Stimulated activated naive CD4-positive, alpha-beta T cell treated with Interleukin-2 at 50 U/mL for 16 hours (primary cell): ENCODE measurements around the gene SMARCC1.

Experiments used
- DNase-seq: peaks from one replicate; lab custom pipeline; 2025; lab: John Stamatoyannopoulos, UW

Gene SMARCC1

DNA sequence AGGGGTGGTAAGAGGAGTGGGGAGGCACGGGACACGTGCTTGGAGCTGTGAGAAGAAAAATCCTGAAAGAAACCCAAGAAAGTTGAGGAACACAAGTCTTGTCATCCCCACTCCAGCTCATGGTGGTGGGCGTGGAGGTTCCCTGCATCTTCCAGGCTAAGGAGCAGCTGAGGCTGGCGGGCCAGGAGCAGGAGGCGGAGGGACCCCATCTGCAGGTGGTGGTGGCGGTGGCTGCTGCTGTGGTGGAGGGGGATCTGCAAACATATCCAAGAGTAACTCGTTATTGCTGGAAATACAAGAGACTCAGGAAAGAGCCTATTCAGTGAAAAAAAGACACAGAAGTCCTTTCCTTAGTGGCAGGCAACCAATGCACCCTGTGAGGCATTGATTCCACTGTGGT lies 193.6 kb downstream of the SMARCC1 start:
- DNase-seq = no peak

DNA sequence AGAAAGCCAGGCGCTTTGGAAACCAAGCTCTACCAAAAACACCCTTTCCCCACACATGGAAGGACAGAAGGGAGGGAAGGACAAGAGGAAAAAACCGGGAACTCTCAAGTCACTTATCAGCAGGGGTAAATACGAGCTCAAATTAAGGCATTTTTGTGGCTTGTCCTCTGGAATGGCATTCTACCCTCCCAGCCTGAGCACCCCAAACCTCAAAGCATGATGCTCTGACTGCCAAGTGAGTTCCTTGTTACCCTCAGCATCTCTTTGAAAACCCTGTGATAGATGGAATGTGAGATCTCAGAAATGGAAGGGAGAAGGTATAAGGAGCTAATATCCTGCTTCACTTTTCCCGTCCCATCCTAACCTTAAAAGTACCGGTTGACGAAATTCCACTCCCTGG lies 194.9 kb downstream of the SMARCC1 start:
- DNase-seq = no peak

DNA sequence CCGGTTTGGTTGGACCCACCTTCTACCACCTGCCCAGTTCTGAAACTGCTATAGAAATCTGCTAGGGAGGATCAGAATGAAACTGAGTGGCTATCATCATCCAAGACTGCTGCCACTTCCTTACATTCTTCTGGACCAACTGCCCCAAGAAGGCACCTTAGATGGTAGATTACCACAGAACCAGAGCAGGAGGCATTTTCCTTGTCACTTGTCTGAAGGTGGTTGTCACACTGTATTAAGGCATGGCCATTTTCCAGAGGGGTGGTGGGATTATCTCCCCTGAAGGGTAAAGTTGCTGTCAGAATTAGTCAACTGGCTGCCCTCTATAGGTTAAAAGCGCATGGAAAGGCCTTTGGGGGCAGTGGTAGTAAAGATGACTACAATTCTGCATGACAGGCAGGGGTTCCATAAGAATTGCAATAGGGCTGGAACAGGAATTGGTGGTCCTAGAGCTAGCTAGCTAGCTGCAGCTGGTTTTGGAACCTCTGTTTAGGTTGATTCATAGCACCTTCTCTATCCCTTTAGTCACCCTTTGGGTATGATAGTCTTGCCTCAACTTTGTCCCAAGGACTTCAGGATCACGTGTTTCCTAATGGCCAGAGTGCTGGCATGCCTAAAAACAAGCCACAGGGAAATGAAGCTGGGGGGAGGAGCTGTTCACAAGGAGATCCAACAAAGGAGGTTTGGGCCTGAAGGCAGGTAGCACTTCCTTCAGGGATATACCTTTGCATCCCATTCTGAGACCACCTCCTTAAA lies 198.2 kb downstream of the SMARCC1 start:
- DNase-seq = no peak

DNA sequence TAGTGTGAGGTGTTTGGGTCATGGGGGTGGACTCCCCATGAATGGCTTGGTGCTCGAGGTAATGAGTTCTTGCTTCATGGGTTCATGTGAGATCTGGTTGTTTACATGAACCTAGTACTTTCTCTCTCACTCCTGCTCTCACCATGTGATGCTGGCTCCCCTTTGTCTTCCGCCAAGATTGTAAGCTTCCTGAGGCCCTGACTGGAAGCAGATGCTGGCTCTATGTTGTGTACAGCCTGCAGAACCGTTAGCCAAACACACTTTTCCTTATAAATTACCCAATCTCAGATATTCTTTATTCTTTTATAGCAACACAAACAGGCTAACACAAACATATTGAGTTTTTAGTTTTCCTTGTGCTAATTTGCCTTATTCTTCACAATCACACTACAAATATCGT lies 199.9 kb downstream of the SMARCC1 start:
- no peak for DNase-seq

DNA sequence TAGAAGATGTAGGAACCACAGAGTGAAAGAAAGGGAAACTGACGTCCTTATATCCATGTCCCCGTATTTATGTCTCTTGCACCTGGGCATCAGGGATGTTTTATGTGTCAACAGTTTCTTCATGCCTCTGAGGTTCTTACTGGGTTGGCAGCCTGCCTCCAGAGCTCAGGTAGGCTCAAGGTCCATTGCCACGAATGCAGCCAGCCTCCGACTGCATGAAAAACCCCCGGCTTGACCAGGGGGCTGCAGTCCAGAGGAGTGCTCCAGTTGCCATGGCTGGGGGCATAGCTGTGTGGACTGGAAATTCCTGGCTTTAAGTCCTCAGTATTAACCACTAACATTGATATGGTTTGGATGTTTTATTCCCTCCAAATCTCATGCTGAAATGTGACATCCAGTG lies 200.3 kb downstream of the SMARCC1 start:
- DNase-seq = no peak

DNA sequence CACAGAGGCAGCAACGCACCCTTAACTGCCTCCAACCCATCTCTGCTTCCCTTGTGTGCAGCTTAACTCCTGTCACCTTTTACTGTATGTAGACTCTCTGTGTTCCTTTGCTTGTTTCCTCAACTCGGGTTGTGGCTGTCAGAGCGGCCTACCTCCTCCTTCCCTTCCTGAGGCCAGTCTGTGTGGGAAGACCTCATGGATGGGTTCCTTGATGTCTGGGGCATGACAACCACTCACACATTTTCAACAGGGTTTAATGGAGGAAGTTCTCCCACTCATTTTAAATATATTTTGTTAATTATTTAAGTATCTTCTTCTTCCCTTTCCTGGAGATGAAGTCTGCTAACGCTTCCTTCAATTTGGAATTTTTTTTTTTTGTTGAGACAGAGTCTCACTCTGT lies 201.2 kb downstream of the SMARCC1 start:
- no peak for DNase-seq

DNA sequence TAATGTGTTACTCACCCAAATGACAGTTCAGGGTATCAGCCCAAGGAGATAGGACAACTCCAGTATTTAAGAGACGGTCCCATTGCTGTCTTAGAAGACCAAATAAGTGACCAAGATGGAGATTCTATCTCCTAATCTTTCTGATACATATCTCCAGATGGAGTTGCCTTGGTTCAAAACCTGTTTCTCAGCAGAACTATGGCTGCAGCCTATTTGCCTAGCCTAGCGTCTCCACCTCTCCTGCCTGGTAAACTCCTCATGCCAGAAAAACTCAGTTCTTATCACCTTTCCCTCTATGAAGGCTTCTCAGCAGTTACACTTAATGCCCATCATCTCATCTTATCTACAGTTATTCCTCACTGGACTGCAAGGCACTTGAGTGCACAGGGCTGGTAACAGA lies 201.8 kb downstream of the SMARCC1 start:
- no peak for DNase-seq

DNA sequence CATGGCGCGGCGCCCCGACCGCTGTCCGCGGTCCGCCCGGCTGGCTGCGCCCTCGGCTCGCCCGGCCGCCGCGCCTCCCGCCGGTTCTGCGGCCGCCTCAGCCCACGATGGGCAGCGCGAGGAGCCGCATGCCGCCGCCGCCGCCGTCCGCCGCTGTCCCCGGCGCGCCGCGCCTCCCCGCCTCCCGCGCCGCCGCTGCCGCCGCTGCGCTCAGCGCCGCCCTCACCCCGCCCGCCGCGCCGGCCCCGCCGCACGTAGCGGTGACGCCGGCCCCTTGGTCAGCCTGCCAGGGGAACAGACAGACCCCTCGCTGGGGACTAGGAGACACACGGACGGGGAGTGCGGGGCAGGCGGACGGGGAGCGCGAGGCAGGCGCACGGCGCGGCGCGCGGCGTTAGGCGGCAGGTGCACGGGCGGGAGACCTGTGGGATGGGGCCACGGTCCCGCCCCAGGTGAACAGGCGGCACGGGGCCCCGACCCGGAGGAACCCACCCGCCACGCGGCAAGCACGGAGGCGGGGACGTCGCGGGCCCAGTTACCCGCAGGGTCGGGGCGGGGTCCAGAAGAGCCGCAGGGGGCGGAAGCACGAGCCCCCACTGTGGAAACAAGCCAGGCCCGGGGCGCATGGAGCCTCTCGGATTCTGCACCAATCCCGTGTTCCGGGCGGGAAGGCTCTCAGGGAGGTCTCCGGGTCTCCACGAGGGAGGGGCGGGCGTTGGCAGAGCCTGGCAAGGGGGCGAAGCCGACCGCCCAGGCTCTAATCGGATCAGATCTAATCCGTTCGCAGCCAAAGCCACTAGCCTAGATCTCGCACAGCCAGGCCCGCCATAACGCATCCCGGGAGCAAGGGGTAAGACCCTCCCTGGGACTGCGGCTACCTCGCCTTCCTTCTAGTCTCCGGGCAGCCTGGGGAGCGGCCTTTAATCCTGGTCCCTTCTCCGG lies 202.7 kb downstream of the SMARCC1 start, which contains the start of gene CSPG5:
Gene CSPG5, minus strand, starts transcription at position 175 of the 942 bp plus-strand sequence. Its CDS starts 172 bp downstream, at position 3.
- DNase-seq = peak; percentile 21

DNA sequence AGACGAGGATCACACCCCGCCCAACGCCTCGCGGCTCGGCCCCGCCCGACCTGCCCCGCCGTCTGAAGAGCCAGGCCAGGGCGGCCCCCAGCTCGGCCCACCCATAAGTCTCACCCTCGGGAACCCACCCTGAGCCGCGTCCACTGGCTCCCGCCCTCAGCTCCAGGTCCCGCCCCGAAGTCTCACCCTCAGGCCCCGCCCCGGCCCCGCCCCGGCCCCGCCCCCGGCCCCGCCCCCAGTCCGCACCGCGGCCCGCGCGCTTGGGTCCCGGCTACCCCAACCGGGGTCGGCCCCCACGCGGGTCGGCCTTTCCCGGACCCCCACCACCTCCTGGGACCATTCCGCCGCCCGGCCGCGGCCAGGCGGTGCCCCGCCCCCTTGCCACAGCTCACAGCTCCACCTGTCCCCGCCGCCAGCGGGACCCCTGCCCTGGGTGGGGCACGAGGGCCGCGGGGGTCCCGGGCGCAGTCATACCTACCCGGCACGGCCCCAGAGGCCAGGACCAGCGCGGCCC lies 203.5 kb downstream of the SMARCC1 start:
- DNase-seq = peak; percentile 49

DNA sequence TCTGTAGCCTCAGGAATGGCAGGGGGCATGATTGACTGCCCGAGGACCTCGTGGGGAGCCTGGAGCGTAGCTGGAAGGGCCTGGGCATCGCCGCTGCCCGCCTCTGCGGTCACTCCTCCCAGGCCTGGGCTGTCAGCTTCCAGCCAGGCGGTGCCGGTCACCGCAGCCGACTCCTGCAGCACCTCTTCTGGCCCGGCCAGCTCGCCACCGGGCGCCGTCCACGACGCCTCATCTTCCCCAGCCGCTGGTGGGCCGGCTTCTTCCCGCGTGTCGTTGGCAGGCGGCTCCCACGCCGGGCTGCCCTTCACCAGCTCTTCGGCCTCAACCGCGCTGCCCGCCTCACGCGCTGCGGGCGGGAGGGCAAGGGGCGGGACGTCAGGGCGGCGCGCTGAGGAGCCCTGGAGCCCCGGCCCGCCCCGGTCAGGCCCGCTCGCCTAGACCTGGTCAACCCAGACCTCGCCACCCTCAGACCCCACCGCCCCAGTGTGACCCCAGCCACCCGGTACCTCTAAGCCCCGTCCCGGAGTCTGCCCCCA lies 204.0 kb downstream of the SMARCC1 start:
- DNase-seq = no peak

DNA sequence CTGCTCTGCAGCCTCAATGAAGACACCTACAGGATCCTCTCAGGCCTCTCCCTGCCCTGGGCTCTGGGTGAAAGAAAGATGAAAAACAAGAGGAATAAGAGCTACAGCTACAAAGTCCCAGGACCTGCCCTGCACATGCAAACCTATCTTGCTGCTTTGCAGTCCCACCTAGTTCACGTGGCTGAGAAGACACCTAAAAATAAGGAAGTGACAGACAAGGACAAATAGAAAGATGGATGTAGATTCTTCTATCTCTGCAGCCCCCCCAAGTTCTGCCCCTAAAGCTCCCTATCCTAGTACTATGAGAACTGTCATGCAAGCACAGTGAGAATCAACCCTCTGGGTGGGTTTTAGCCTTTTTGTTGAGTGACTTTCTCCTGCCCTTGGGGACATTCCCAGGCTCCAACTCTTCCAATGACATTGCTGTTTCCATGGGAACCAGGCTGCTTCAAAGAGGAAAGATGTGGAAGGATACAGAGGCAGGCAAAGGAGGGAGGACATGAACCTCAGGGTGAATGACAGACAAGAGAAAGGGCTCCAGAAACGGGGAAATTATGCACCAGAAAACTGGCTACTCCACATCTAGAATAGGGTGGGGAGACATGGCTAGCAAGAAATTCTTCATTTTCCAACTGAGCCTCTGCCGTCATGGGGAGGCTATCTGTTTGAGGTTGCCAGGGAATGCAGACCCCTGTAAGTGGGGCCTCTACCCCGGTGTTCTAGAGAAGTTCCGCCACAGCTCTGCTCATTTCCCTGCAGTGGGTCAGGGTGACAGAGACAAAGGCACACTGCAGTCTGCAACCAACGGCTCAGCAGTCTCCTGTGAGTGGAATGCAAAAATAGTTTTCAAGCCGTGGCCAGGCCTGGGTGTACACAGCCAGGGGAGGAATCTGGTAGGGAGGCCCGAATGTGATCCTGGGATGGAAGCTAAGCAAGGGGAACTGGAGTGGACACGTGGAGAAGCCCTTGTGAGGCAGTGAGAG lies 208.2 kb downstream of the SMARCC1 start:
- no peak for DNase-seq

DNA sequence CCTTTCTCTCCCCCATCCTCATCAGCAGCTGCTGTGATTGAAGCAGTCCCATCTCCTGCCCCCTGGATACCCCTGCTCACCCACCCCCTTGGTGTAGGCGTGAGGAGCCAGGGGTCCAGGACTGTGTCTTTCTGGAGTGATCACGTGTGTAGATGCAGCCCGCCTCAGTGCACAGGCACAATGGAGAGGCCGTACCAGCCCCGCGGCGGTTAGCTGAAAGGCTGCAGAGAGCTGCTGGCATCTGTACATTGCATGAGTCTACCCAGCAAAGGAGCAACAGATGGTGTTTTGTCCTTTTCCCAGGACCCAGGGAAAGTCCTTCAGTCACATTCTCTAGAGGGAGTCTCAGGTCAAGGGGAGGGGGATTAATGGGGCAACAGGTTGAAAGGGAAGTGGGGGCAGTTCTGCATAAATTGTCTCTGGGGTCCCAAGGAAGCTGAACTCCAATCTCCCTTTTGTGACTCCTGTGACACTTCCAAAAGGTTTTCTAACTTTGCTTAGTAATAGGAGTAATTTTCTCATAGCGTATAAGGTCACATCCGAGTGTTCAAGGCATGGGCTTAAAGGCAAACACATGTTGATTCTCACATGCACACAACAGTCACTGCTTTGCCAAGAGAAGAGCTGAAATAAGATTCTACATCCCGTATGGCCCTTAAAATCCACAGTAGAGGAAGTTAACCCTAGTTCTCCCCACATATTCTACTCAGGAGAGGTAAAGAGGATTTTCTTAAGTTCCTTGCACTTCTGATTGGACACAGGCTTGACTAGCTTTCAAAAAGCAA lies 210.1 kb downstream of the SMARCC1 start:
- no peak for DNase-seq

DNA sequence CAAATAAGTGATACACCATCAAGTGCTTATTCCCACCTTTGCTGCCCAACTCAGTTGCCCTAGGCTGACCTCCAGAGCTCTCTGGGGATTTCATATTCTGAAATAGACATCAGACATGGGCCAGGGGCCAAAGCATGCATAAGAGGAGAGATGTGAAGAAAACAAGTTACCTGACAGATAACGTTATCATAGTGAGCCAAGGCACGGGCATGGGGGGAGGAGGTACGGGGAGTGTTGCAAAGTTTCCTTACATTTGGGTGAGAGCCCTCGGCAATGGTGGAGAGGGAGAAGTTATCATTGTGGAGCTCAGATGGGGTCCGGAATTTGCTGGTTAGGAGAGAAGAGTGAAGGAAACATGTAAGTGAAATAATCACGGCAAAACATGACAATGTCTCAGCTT lies 212.8 kb downstream of the SMARCC1 start:
- DNase-seq = no peak

DNA sequence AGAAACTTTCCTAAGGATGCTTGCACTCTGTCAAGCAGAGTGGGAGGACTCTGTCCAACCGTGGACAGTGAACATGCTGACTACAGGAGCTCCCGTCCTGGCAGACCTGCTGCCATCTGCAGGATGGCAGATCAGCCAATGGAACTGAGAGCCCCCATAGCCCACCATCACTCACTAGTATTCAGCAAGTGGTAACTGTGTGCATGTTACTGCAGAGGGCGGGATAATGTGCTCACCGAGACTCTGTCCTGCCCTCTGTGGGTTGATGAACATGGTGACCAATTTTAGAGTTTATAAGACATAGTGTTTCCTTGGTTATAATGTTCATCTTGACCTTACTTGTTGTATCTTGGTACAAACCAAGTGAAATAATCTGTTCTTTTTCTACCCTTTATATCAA lies 214.5 kb downstream of the SMARCC1 start:
- no peak for DNase-seq

DNA sequence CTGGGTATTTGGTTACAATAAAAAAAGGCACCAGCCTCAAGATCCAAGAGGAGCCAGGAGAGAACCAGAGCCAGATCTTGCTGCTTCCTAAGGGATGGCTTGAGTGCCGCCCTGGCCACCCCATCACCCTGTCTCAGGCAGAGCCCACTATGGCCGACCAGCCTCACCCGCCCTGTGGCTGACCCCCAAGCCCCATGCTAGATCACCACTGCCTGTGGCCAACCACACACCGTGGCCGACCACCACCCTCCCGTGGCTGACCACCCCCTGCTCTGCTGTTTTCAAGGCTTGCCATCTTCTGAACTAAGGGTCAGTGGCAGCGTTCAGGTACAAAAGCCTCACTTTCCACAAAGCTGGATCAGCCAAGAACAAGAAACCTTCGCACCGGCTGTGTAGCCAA lies 215.0 kb downstream of the SMARCC1 start:
- DNase-seq = no peak

DNA sequence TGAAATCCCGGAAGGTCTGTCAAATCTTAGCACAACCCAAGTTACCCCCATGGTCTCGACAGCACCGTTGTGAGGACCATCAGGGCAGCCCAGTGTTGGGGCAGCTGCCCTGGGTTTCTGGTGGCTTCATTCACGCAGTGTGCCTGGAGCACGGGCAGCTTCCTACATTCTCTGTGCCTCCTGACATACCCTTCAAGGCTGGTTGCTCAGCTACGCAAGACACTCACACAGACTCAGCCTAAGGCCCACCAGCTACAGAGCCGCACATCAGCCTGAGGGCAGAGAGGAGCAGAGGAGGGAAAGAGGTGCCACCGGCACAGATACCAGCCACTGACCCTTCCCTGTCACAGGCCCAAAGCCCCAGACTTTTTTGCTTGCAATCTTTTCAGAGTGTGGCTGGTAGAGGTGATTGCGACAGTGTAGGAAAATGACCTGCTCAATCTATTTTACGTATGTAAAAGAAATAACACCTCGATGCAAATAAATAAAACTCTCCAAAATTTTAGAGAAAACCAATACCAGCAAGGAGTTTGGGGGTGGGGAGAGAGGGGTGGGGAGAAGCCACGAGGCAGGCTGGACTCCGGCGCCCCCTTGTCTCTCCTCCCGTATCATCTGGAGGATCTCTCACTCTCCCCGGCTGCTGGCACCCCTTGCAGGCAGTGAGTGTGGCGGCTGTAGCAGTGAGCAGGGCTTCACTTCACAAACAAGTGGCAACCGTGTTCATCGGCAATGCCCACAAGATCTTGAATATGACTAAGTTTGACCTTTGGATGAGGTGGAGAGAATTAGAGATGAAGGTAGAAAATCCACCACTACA lies 215.8 kb downstream of the SMARCC1 start:
- DNase-seq = no peak

DNA sequence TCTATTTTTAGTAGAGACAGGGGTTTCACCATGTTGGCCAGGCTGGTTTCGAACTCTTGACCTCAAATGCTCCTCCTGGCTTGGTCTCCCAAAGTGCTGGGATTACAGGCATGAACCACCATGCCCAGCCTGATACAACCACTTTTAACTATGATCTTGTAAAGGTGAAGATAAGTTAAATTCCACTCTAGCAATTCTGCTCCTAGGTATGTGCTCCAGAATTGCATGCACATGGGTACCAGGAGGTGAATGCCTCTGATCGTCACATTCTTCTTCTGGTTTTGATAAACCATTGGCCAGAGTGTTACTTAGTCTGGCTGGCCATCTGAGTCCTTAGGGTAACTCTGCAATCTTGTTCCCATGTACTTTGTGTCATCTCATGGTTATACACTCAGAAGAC lies 225.3 kb downstream of the SMARCC1 start:
- no peak for DNase-seq

DNA sequence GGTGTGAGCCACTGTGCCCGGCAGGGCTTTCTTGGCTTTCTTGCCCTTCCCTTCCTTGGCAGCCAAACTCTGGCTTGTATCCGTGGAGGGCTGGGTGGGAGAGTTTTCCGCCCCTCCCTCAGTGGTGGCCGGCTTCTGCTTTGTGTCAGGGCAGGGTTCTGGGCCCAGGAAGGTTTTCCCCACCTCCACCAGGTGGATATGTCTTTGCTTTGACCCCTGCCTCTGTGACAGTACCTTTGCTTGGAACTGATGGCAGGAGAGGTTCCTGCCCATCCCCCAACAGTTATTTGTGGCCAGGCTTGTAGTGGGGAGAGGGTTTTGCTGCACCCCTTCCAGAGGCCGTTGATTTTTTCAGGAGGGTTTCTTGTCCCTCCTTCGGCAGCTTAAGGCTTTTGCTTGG lies 227.4 kb downstream of the SMARCC1 start:
- no peak for DNase-seq

DNA sequence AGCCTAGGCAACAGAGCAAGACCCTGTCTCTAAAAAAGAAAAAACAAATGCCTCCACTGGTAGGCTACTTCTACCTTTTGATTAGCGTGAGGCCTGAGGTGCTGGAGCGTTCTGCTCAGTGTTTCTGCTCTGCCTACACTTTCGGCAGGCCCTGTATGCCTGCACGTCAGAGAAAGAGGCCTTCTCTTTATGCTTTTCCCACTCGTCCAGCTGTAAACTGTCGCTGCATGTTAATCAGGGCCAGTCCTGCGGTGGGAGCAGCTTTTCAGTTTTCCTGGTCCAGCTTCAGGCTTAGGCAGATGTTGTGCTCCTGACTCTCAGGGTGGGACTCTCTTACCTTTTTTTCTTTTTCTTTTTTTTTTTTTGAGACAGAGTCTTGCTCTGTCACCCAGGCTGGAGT lies 228.3 kb downstream of the SMARCC1 start:
- DNase-seq = no peak
